Naive thymus-derived CD4-positive, alpha-beta T cell (primary cell): ENCODE measurements around the gene NPAS3. TPM values are rescaled to one million over a fixed set of nuclear protein-coding genes. Genes with fewer than 3 reads are reported as not detected.

Source experiments
- ATAC-seq: fragments of 150-1000 bp; cut with Tn5 transposase; 2 replicates; pipeline ENCODE4 v1.10.0; 2021; ENCODE audit warnings: mild to moderate bottlenecking, moderate library complexity
- CTCF ChIA-PET: fragments of 350-600 bp; sonication (Branson Sonifier 250); formaldehyde crosslinking; loops from one replicate; lab custom pipeline; 2021; ENCODE audit warnings: antibody characterized with exemption; lab: Charles Lee
- POLR2A ChIA-PET: fragments of 350-600 bp; sonication (Branson Sonifier 250); formaldehyde crosslinking; loops from one replicate; lab custom pipeline; 2021; ENCODE audit warnings: antibody characterized with exemption, inconsistent platforms; lab: Charles Lee
- DNase-seq, 9 donors: peaks; one replicate each; pipeline versions ENCODE4 v3.0.0 to v3.0.0-alpha.2; 2020 to 2022; ENCODE audit warnings: mixed read lengths in 1 of 9
- H3K27ac ChIP-seq: one replicate; pipeline ENCODE4 v1.7.0; 2013; ENCODE audit warnings: mild to moderate bottlenecking, low read depth, low read length, moderate library complexity
- H3K27me3 ChIP-seq, 2 donors: one replicate each; pipeline ENCODE4 v1.7.0; 2013; ENCODE audit warnings: low read length in 2 of 2, mild to moderate bottlenecking in 2 of 2, moderate library complexity in 2 of 2; ENCODE audit not compliant: control insufficient read depth in 2 of 2, insufficient read depth in 2 of 2
- H3K36me3 ChIP-seq, 3 experiments: 1 replicate in 2 of 3; 2 replicates in 1 of 3; pipeline ENCODE4 v1.7.0; 2013; ENCODE audit warnings: low read length in 3 of 3, mild to moderate bottlenecking in 3 of 3, moderate library complexity in 1 of 3; ENCODE audit not compliant: insufficient read depth in 3 of 3, control insufficient read depth in 2 of 3
- H3K4me1 ChIP-seq, 2 donors: one replicate each; pipeline ENCODE4 v1.7.0; 2013; ENCODE audit warnings: low read length in 2 of 2, mild to moderate bottlenecking in 2 of 2, moderate library complexity in 1 of 2; ENCODE audit not compliant: control insufficient read depth in 2 of 2, insufficient read depth in 2 of 2
- H3K4me3 ChIP-seq: 2 replicates; pipeline ENCODE4 v1.7.0; 2013; ENCODE audit warnings: mild to moderate bottlenecking, low read length
- H3K9me3 ChIP-seq, 3 experiments: 1 replicate in 2 of 3; 2 replicates in 1 of 3; pipeline ENCODE4 v1.7.0; 2013; ENCODE audit warnings: low read length in 3 of 3; ENCODE audit not compliant: control insufficient read depth in 2 of 3
- H3K27ac Mint-ChIP-seq, 9 donors: one replicate each; pipeline ENCODE4 v1.8.0; 2020 to 2022; ENCODE audit warnings: mixed read lengths in 9 of 9, mild to moderate bottlenecking in 8 of 9, moderate library complexity in 5 of 9, inconsistent platforms in 2 of 9
- H3K27me3 Mint-ChIP-seq, 5 donors: one replicate each; pipeline ENCODE4 v1.8.0; 2021 to 2022; ENCODE audit warnings: mixed read lengths in 5 of 5, mild to moderate bottlenecking in 1 of 5
- H3K36me3 Mint-ChIP-seq, 5 donors: one replicate each; pipeline ENCODE4 v1.8.0; 2020 to 2022; ENCODE audit warnings: mixed read lengths in 5 of 5, mild to moderate bottlenecking in 3 of 5, inconsistent platforms in 1 of 5
- H3K4me1 Mint-ChIP-seq, 7 donors: one replicate each; pipeline ENCODE4 v1.8.0; 2020 to 2022; ENCODE audit warnings: mixed read lengths in 7 of 7, mild to moderate bottlenecking in 3 of 7, inconsistent platforms in 1 of 7
- H3K4me3 Mint-ChIP-seq, 10 donors: one replicate each; pipeline ENCODE4 v1.8.0; 2020 to 2022; ENCODE audit warnings: mild to moderate bottlenecking in 10 of 10, mixed read lengths in 10 of 10, moderate library complexity in 6 of 10, inconsistent platforms in 2 of 10
- H3K9me3 Mint-ChIP-seq, 11 donors: one replicate each; pipeline ENCODE4 v1.8.0; 2020 to 2022; ENCODE audit warnings: mixed read lengths in 11 of 11, mild to moderate bottlenecking in 4 of 11, inconsistent platforms in 1 of 11, moderate library complexity in 1 of 11
- intact Hi-C, 2 donors: fragments of 100-400 bp; cut with micrococcal nuclease; formaldehyde crosslinking; loops; one replicate each; pipeline ENCODE4 v1.15.1; 2023
- polyA plus RNA-seq, 2 donors: library from polyadenylated mRNA; unstranded; fragments of 300-500 nt; fragmentation: Illumina TruSeq; gene quantifications; one replicate each; pipeline ENCODE4 v1.2.3, GENCODE V29; 2021
- total RNA-seq, 6 experiments: library from RNA in 5 of 6; stranded (reverse) in 5 of 6; gene quantifications; 1 replicate in 5 of 6; 2 replicates in 1 of 6; pipeline ENCODE4 v1.2.3 and lab custom pipeline; 2021 to 2026

NPAS3 gene
- total and polyA plus RNA-seq, 7 experiments from 2014 or later: not detected

DNA sequence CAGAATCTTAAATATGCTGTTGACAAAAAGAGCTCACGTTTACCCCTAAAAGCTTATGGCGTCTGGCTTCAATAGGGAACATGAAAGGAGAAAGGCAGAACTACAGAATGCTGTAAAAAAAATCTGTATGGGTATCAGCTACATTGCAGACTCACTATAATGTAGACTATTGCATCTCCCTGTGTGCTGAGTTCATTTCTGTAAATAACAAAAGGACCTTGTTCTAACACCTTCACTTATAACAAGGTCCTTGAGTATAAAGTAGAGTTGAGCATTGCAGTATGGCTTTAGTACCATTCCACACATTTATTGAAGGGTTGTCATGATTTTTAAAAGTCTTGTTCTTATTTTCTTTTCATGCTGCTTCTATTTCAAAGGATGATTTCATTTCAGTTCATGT lies 165.3 kb downstream of the NPAS3 start:
- H3K27ac Mint-ChIP-seq: no peak overlapping the region
- no peak overlapping the region for H3K4me3 ChIP-seq
- no peaks in the 10 kb centered on the region for H3K9me3 ChIP-seq
- ATAC-seq: no peak
- H3K4me1 ChIP-seq: no peaks in the 10 kb centered on the region
- intact Hi-C loops: no loop called here
- DNase-seq: no peak
- no peak overlapping the region for H3K4me3 Mint-ChIP-seq
- peaks cover 0 to 4% (median 0%) of the 10 kb centered on the region in 5 donors for H3K27me3 Mint-ChIP-seq
- ChIA-PET CTCF (no interaction called here), POLR2A (no interaction called here)
- H3K27me3 ChIP-seq: no peaks in the 10 kb centered on the region
- H3K4me1 Mint-ChIP-seq: no peaks in the 10 kb centered on the region
- H3K36me3 ChIP-seq: no peaks in the 10 kb centered on the region
- H3K27ac ChIP-seq: no peak overlapping the region
- H3K9me3 Mint-ChIP-seq: peaks cover 0 to 10% (median 5%) of the 10 kb centered on the region in 11 donors
- H3K36me3 Mint-ChIP-seq: no peaks in the 10 kb centered on the region

DNA sequence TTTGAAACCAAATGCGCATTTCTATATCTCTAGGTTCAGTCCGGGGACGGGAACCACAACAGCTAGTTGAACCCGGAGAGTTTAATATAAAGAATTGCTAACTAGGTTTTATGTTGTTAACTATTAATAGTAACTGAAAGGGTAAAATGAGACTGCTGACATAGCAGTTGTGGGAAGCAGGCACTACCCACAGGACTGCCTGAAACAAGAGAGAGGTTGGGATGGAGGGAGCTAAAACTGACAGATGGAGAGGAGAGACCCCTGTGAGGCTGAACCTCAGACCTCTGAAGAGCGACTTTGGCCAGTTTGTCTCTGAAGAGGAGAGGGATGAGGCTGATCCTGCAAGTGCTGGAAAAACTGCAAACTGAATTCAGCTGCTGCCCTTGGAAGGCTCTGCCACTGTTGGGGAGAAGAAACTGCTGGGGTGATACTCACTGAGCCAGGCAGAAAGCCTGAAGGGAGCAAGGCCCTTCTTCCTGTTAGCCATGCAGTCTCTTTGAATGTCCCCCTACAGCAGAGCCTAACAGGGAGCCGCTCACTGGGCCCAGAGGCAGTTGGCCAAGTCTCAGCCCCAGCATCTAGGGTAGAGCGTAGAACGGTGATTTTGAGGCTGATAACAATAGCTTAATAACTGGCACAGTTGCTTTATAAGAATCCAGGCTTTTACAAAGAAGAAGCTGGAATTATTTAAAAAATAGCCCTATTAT lies 172.2 kb downstream of the NPAS3 start:
- CTCF ChIA-PET: no interaction called here
- POLR2A ChIA-PET: no interaction called here

DNA sequence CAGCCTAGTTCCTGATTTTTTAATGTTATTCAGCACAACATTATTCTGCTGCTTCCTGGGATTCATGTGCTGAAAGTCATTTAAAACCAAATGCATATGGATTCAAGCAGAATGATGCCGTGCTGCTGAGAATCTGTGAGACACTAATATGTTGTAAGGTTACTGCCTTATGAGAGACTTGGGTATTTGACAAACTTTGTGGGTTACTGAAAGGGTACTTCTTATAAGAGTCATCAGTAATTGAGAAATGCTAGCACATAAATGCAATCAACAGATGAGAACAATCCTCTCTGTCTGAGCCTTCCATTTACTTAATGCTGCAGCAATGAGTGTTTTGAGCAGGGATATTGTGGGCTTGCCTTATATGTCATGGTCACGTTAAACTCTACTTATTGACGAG lies 175.7 kb downstream of the NPAS3 start:
- no peak overlapping the region for H3K27ac ChIP-seq
- H3K9me3 ChIP-seq: no peaks in the 10 kb centered on the region
- no peaks in the 10 kb centered on the region for H3K4me1 ChIP-seq
- H3K36me3 Mint-ChIP-seq: no peaks in the 10 kb centered on the region
- H3K27me3 ChIP-seq: no peaks in the 10 kb centered on the region
- ChIA-PET CTCF (no interaction called here), POLR2A (no interaction called here)
- H3K4me1 Mint-ChIP-seq: peaks cover 0 to 1% (median 0%) of the 10 kb centered on the region in 7 donors
- intact Hi-C loops: no loop called here
- H3K4me3 ChIP-seq: no peak overlapping the region
- H3K4me3 Mint-ChIP-seq: no peak overlapping the region
- ATAC-seq: no peak
- H3K36me3 ChIP-seq: no peaks in the 10 kb centered on the region
- peaks cover 0 to 15% (median 1%) of the 10 kb centered on the region in 11 donors for H3K9me3 Mint-ChIP-seq
- DNase-seq: no peak
- peaks cover 0 to 2% (median 0%) of the 10 kb centered on the region in 5 donors for H3K27me3 Mint-ChIP-seq
- H3K27ac Mint-ChIP-seq: no peak overlapping the region

More for the DNA sequence above, 172.2 kb downstream of the NPAS3 start:
- no peak overlapping the region for H3K4me3 Mint-ChIP-seq
- H3K9me3 Mint-ChIP-seq: peaks cover 0 to 13% (median 3%) of the 10 kb centered on the region in 11 donors
- no peaks in the 10 kb centered on the region for H3K9me3 ChIP-seq
- H3K36me3 Mint-ChIP-seq: no peaks in the 10 kb centered on the region
- ATAC-seq: no peak
- no peak for DNase-seq
- H3K27ac ChIP-seq: no peak overlapping the region
- peaks cover 0 to 2% (median 0%) of the 10 kb centered on the region in 5 donors for H3K27me3 Mint-ChIP-seq
- no peak overlapping the region for H3K27ac Mint-ChIP-seq
- peaks cover 0 to 1% (median 0%) of the 10 kb centered on the region in 7 donors for H3K4me1 Mint-ChIP-seq
- no peaks in the 10 kb centered on the region for H3K27me3 ChIP-seq
- intact Hi-C loops: no loop called here
- H3K4me1 ChIP-seq: no peaks in the 10 kb centered on the region
- no peak overlapping the region for H3K4me3 ChIP-seq
- H3K36me3 ChIP-seq: no peaks in the 10 kb centered on the region

DNA sequence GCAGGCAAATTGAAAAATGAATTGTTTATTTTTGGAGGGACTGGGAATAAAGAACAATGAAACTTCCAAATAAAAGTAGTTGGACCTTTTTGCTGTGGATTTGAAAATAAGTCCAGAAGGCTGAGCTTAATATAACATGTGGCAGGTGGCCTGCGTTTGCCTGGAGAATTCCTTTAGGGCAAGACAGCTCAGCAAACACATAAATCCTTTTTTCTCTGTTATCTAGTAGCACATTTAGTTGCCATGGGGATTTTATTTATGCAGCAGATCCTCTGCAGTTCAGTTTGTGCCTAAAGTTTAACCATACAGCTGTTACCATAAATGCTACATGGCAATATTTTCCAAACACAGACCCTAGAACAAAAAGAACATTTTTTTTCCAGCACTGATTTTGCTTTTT lies 180.0 kb downstream of the NPAS3 start:
- intact Hi-C loops: no loop called here
- Histone ChIP-seq H3K4me3 (no peak overlapping the region), H3K9me3 (no peaks in the 10 kb centered on the region), H3K27ac (no peak overlapping the region), H3K27me3 (no peaks in the 10 kb centered on the region), H3K36me3 (no peaks in the 10 kb centered on the region), H3K4me1 (no peaks in the 10 kb centered on the region)
- no peak overlapping the region for H3K4me3 Mint-ChIP-seq
- H3K27ac Mint-ChIP-seq: no peak overlapping the region
- no peaks in the 10 kb centered on the region for H3K4me1 Mint-ChIP-seq
- no peaks in the 10 kb centered on the region for H3K36me3 Mint-ChIP-seq
- no peak for ATAC-seq
- ChIA-PET POLR2A (no interaction called here), CTCF (no interaction called here)
- DNase-seq: no peak
- H3K27me3 Mint-ChIP-seq: no peaks in the 10 kb centered on the region
- peaks cover 0 to 15% (median 0%) of the 10 kb centered on the region in 11 donors for H3K9me3 Mint-ChIP-seq

DNA sequence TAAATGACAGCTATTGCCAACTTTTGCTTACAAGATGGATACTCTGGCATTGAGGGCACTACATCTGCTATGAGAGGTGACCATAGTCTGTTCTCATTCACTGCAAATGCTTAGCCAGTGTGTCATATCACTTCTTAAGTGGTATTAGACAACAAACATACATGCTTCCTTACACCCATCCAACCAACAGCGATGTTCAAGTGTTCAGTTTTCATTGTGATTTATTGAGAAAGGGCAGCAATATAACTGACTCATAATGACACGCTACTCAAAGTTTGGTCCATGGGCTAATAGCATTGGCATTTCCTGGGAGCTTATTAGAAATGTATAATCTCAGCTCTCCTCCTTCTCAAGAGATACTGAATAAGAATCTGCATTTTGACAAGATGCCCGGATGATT lies 181.7 kb downstream of the NPAS3 start:
- Histone ChIP-seq H3K9me3 (no peaks in the 10 kb centered on the region), H3K4me1 (no peaks in the 10 kb centered on the region), H3K4me3 (no peak overlapping the region), H3K27ac (no peak overlapping the region), H3K27me3 (no peaks in the 10 kb centered on the region), H3K36me3 (no peaks in the 10 kb centered on the region)
- H3K27me3 Mint-ChIP-seq: no peaks in the 10 kb centered on the region
- H3K4me3 Mint-ChIP-seq: no peak overlapping the region
- H3K27ac Mint-ChIP-seq: no peak overlapping the region
- ChIA-PET CTCF (no interaction called here), POLR2A (no interaction called here)
- no peaks in the 10 kb centered on the region for H3K36me3 Mint-ChIP-seq
- ATAC-seq: no peak
- H3K9me3 Mint-ChIP-seq: peaks cover 0 to 6% (median 0%) of the 10 kb centered on the region in 11 donors
- DNase-seq: no peak
- no peaks in the 10 kb centered on the region for H3K4me1 Mint-ChIP-seq
- intact Hi-C loops: no loop called here

DNA sequence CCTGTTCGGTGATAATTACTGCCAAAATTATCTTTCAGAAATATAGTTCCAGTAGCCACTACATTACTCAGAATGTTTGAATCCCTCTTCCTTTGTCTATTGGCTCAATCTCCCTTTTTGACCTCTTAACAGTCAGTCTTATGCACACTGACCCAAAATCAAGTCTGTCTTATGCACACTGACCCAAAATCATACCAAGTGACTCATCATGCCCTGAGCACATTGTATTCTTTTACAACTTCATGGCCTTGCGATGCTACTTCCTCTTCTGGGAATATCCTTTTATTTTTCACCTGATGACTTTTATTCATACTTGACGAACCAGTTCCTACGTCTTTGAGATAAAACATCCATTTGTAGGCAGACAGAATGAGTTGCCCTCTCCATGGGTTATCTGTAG lies 182.3 kb downstream of the NPAS3 start:
- H3K4me3 Mint-ChIP-seq: no peak overlapping the region
- peaks cover 0 to 6% (median 0%) of the 10 kb centered on the region in 11 donors for H3K9me3 Mint-ChIP-seq
- no peaks in the 10 kb centered on the region for H3K4me1 ChIP-seq
- H3K36me3 ChIP-seq: no peaks in the 10 kb centered on the region
- H3K4me3 ChIP-seq: no peak overlapping the region
- H3K27ac ChIP-seq: no peak overlapping the region
- ChIA-PET POLR2A (no interaction called here), CTCF (no interaction called here)
- no peaks in the 10 kb centered on the region for H3K27me3 Mint-ChIP-seq
- H3K27ac Mint-ChIP-seq: no peak overlapping the region
- no peaks in the 10 kb centered on the region for H3K9me3 ChIP-seq
- H3K36me3 Mint-ChIP-seq: no peaks in the 10 kb centered on the region
- DNase-seq (no peak), ATAC-seq (no peak)
- H3K27me3 ChIP-seq: no peaks in the 10 kb centered on the region
- intact Hi-C loops: no loop called here
- no peaks in the 10 kb centered on the region for H3K4me1 Mint-ChIP-seq

DNA sequence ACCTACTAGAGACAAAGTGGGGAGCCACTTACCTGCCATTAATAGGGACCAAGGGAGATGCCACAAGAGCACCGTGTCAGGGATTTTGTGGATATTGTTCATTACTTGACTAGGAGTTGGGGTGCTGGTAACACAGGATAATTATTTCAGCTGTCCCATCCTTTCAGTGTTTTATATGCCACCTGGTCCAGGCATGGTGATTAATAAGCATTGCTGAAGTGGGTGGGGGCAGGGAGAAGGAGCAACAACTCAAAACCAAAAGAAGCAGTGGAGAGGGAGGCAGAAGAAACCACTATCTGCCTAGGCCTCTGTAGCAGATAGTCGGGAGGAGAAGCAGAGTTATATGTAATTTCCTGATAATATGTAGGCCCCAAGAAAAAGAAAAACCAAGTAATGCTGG lies 184.6 kb downstream of the NPAS3 start:
- POLR2A ChIA-PET: no interaction called here
- intact Hi-C loops: no loop called here
- CTCF ChIA-PET: no interaction called here
- Mint-ChIP-seq H3K27me3 (no peaks in the 10 kb centered on the region), H3K36me3 (no peaks in the 10 kb centered on the region), H3K4me3 (no peak overlapping the region), H3K4me1 (no peaks in the 10 kb centered on the region), H3K27ac (no peak overlapping the region), H3K9me3 (peaks cover 0 to 11% (median 0%) of the 10 kb centered on the region in 11 donors)
- no peaks in the 10 kb centered on the region for H3K27me3 ChIP-seq
- ATAC-seq: no peak
- H3K4me3 ChIP-seq: no peak overlapping the region
- no peak for DNase-seq
- no peak overlapping the region for H3K27ac ChIP-seq
- H3K36me3 ChIP-seq: no peaks in the 10 kb centered on the region
- no peaks in the 10 kb centered on the region for H3K4me1 ChIP-seq
- H3K9me3 ChIP-seq: no peaks in the 10 kb centered on the region
